HepG2 (cell line): Measurements from ENCODE around the gene SPAG9. TPM values are rescaled to one million over a fixed set of nuclear protein-coding genes. Genes with fewer than 3 reads are reported as not detected.

Experiments
- ARNTL ChIP-seq: sonication (generic); formaldehyde crosslinking; IDR thresholded peaks from 2 replicates; pipeline ENCODE4 v1.4.0; 2020; ENCODE audit warnings: mild to moderate bottlenecking, missing genetic modification reagents
- BATF2 ChIP-seq: sonication (generic); formaldehyde crosslinking; IDR thresholded peaks from 2 replicates; pipeline ENCODE4 v1.8.0; 2022; ENCODE audit warnings: mild to moderate bottlenecking, missing genetic modification reagents, moderate library complexity
- CREM ChIP-seq, 2 experiments: sonication (generic) in 1 of 2; formaldehyde crosslinking in 1 of 2; IDR thresholded peaks; 2 replicates each; pipeline versions ENCODE4 v1.4.0 to v1.6.1; 2016 to 2020; ENCODE audit warnings: antibody characterized with exemption in 1 of 2, mild to moderate bottlenecking in 1 of 2, missing genetic modification reagents in 1 of 2
- DNMT3B ChIP-seq: conservative IDR thresholded peaks from 2 replicates; pipeline ENCODE4 v1.6.1; 2016; ENCODE audit warnings: missing biosample characterization, control low read depth
- FOXO1 ChIP-seq: sonication (generic); formaldehyde crosslinking; IDR thresholded peaks from 2 replicates; pipeline ENCODE4 v1.4.0; 2020; ENCODE audit warnings: missing genetic modification reagents
- JUN ChIP-seq: sonication (generic); formaldehyde crosslinking; IDR thresholded peaks from 2 replicates; pipeline ENCODE4 v1.4.0; 2020; ENCODE audit warnings: mild to moderate bottlenecking, missing genetic modification reagents
- KLF6 ChIP-seq: IDR thresholded peaks from 2 replicates; pipeline ENCODE4 v1.8.0; 2016; ENCODE audit warnings: missing biosample characterization, missing genetic modification reagents
- LCORL ChIP-seq, 2 experiments: fragments of 450-650 bp in 1 of 2; sonication (generic) in 1 of 2; formaldehyde crosslinking in 1 of 2; IDR thresholded peaks; 2 replicates each; pipeline versions ENCODE4 v1.5.0 to v1.6.1; 2017 to 2020; ENCODE audit warnings: antibody characterized with exemption in 1 of 2, missing genetic modification reagents in 1 of 2
- MBD4 ChIP-seq: IDR thresholded peaks from 2 replicates; pipeline ENCODE4 v1.6.1; 2012; ENCODE audit warnings: low read length, inconsistent platforms, borderline replicate concordance
- NONO ChIP-seq, 2 experiments: fragments of 450-650 bp in 1 of 2; sonication (generic) in 1 of 2; formaldehyde crosslinking in 1 of 2; IDR thresholded peaks in 1 of 2; conservative IDR thresholded peaks in 1 of 2; 2 replicates each; pipeline versions ENCODE4 v1.6.1 to v1.8.0; 2017 to 2022; ENCODE audit warnings: mild to moderate bottlenecking in 1 of 2, missing genetic modification reagents in 1 of 2, moderate library complexity in 1 of 2
- SIN3B ChIP-seq: fragments of 150-350 bp; IDR thresholded peaks from 2 replicates; pipeline ENCODE4 v1.6.1; 2014; ENCODE audit warnings: low read length
- YY1 ChIP-seq: IDR thresholded peaks from 2 replicates; pipeline ENCODE4 v1.6.1; 2011; ENCODE audit warnings: low read length, low read depth, moderate library complexity, mild to moderate bottlenecking; ENCODE audit not compliant: insufficient read depth, insufficient replicate concordance
- ZMYM3 ChIP-seq: sonication (generic); formaldehyde crosslinking; IDR thresholded peaks from 2 replicates; pipeline ENCODE4 v1.5.1; 2020; ENCODE audit warnings: mild to moderate bottlenecking, missing genetic modification reagents
- ZNF136 ChIP-seq: sonication (generic); formaldehyde crosslinking; IDR thresholded peaks from 2 replicates; pipeline ENCODE4 v1.8.1; 2022; ENCODE audit warnings: low read depth, mild to moderate bottlenecking, moderate library complexity, missing genetic modification reagents
- ZNF256 ChIP-seq: sonication (generic); formaldehyde crosslinking; conservative IDR thresholded peaks from 2 replicates; pipeline ENCODE4 v1.4.0; 2020; ENCODE audit warnings: missing genetic modification reagents
- ZNF292 ChIP-seq: sonication (generic); formaldehyde crosslinking; IDR thresholded peaks from 2 replicates; pipeline ENCODE4 v1.8.1; 2022; ENCODE audit warnings: mild to moderate bottlenecking, low read depth, missing genetic modification reagents, borderline replicate concordance
- ZNF3 ChIP-seq: IDR thresholded peaks from 2 replicates; pipeline ENCODE4 v1.7.0; 2017; ENCODE audit warnings: inconsistent platforms
- ZNF333 ChIP-seq: sonication (generic); formaldehyde crosslinking; IDR thresholded peaks from 2 replicates; pipeline ENCODE4 v1.4.0; 2020; ENCODE audit warnings: mild to moderate bottlenecking, missing genetic modification reagents, borderline replicate concordance
- ZNF362 ChIP-seq: sonication (generic); formaldehyde crosslinking; IDR thresholded peaks from 2 replicates; pipeline ENCODE4 v1.4.0; 2020; ENCODE audit warnings: missing genetic modification reagents, mild to moderate bottlenecking, borderline replicate concordance
- ZNF430 ChIP-seq: sonication (generic); formaldehyde crosslinking; IDR thresholded peaks from 2 replicates; pipeline ENCODE4 v1.9.0; 2021; ENCODE audit warnings: mild to moderate bottlenecking, missing genetic modification reagents
- ZNF431 ChIP-seq: sonication (generic); formaldehyde crosslinking; IDR thresholded peaks from 2 replicates; pipeline ENCODE4 v1.9.0; 2022; ENCODE audit warnings: missing genetic modification reagents, low read depth, mild to moderate bottlenecking, borderline replicate concordance
- ZNF530 ChIP-seq: sonication (generic); formaldehyde crosslinking; IDR thresholded peaks from 2 replicates; pipeline ENCODE4 v1.5.0; 2020; ENCODE audit warnings: low read depth, mild to moderate bottlenecking, missing genetic modification reagents
- ZNF549 ChIP-seq: sonication (generic); formaldehyde crosslinking; IDR thresholded peaks from 2 replicates; pipeline ENCODE4 v1.5.0; 2020; ENCODE audit warnings: missing genetic modification reagents
- ZNF556 ChIP-seq: sonication (generic); formaldehyde crosslinking; IDR thresholded peaks from 2 replicates; pipeline ENCODE4 v1.4.0; 2020; ENCODE audit warnings: mild to moderate bottlenecking, missing genetic modification reagents, borderline replicate concordance
- ZNF615 ChIP-seq: sonication (generic); formaldehyde crosslinking; IDR thresholded peaks from 2 replicates; pipeline ENCODE4 v1.5.0; 2020; ENCODE audit warnings: mild to moderate bottlenecking, missing genetic modification reagents, borderline replicate concordance
- ZSCAN5A ChIP-seq: sonication (generic); formaldehyde crosslinking; IDR thresholded peaks from 2 replicates; pipeline ENCODE4 v1.8.0; 2022; ENCODE audit warnings: mild to moderate bottlenecking, missing genetic modification reagents, borderline replicate concordance
- ZSCAN9 ChIP-seq: IDR thresholded peaks from 2 replicates; pipeline ENCODE4 v1.6.1; 2016; ENCODE audit warnings: borderline replicate concordance
- ZZZ3 ChIP-seq: sonication (generic); formaldehyde crosslinking; IDR thresholded peaks from 2 replicates; pipeline ENCODE4 v1.4.0; 2020; ENCODE audit warnings: missing genetic modification reagents, mild to moderate bottlenecking, borderline replicate concordance
- polyA plus RNA-seq, 8 experiments: library from polyadenylated mRNA; depleted of rRNA in 3 of 8; stranded (reverse) in 7 of 8; unstranded in 1 of 8; fragments of >200 nt; fragmentation: Illumina TruSeq in 4 of 8; extraction: Trizol in 4 of 8; gene quantifications; 2 replicates each; pipeline versions ENCODE4 v1.2.1 to v1.2.3, GENCODE V29; 2011 to 2016; ENCODE audit warnings: low read depth in 4 of 8, missing spikeins in 1 of 8, mixed read lengths in 1 of 8; ENCODE audit not compliant: insufficient read depth in 1 of 8
- total RNA-seq, 5 experiments: library from RNA; depleted of rRNA; stranded (reverse); fragments of >200 nt; fragmentation: Illumina TruSeq; extraction: Trizol; gene quantifications; 2 replicates each; pipeline ENCODE4 v1.2.3, GENCODE V29; 2016; ENCODE audit warnings: low read depth in 1 of 5

SPAG9 gene
- total and polyA plus RNA-seq, 2 of the 13 experiments (the other 11 are each of a cell fraction or from before 2014, with no cell fraction given): 43.2 to 78.6 TPM

- TF ChIP-seq ZNF3 (CRISPR knock-in tag): no peak
- peak; percentile 36 for TF ChIP-seq YY1
- no peak for TF ChIP-seq SIN3B
- 0 out of 2 replicates have a peak, but pooled peaks have one; percentile 63 for TF ChIP-seq ZNF292
- peak; percentile 65 for TF ChIP-seq ZNF430 (CRISPR knock-in tag)
- TF ChIP-seq ZMYM3 (CRISPR knock-in tag): peak; percentile 32; the same call in 1 of the 2 replicates
- no peak for TF ChIP-seq BATF2 (CRISPR knock-in tag)
- TF ChIP-seq ZNF333: 0 out of 2 replicates have a peak, but pooled peaks have one; percentile 60
- TF ChIP-seq ZNF615: no peak
- no peak for TF ChIP-seq FOXO1
- no peak for TF ChIP-seq MBD4
- TF ChIP-seq ZNF256 (CRISPR knock-in tag): no peak
- TF ChIP-seq ZSCAN9 (CRISPR knock-in tag): no peak
- no peak for TF ChIP-seq ZNF362
- 0 out of 2 replicates have a peak, but pooled peaks have one; percentile 38 for TF ChIP-seq ZZZ3 (CRISPR knock-in tag)
- no peak; the same call in 1 of the 2 replicates for TF ChIP-seq ZNF136
- TF ChIP-seq DNMT3B: no peak
- TF ChIP-seq ZNF431 (CRISPR knock-in tag): no peak
- 0 out of 2 replicates have a peak, but pooled peaks have one; percentile 26 for TF ChIP-seq ARNTL (CRISPR knock-in tag)
- peak; percentile 61; the same call in 1 of the 2 replicates for TF ChIP-seq ZNF556 (CRISPR knock-in tag)
- no peak for TF ChIP-seq LCORL (IDR thresholded peaks at IDR 0.05)
- TF ChIP-seq LCORL (CRISPR knock-in tag; IDR thresholded peaks at IDR 0.05): peak; percentile 82; the same call in 1 of the 2 replicates
- no peak for TF ChIP-seq KLF6 (CRISPR knock-in tag)
- no peak for TF ChIP-seq ZNF530 (CRISPR knock-in tag)
- TF ChIP-seq ZSCAN5A: no peak
- peak; percentile 37 for TF ChIP-seq JUN
- no peak for TF ChIP-seq NONO (IDR thresholded peaks at IDR 0.05)
- no peak for TF ChIP-seq NONO (CRISPR knock-in tag; conservative IDR thresholded peaks at IDR 0.05)
- no peak for TF ChIP-seq ZNF549 (CRISPR knock-in tag)
- peak; percentile 56; the same call in 1 of the 2 replicates for TF ChIP-seq CREM (IDR thresholded peaks at IDR 0.05)
- no peak for TF ChIP-seq CREM (CRISPR knock-in tag; IDR thresholded peaks at IDR 0.05)
Observed at GRCh38 chr17:50919321-50920040, 201.2 kb downstream of the SPAG9 start (continued).
